B cell (primary cell): ENCODE results near the gene BRWD1. TPM values are rescaled to one million over a fixed set of nuclear protein-coding genes. Genes with fewer than 3 reads are reported as not detected.

Experiments
- ATAC-seq: fragments of 200-7000 bp; cut with Tn5 transposase; one replicate; pipeline ENCODE4 v1.10.0; 2021; ENCODE audit warnings: low read depth, mild to moderate bottlenecking, moderate number of reproducible peaks, moderate library complexity
- CTCF ChIA-PET: fragments of 350-600 bp; sonication (Branson Sonifier 250); formaldehyde crosslinking; loops from one replicate; lab custom pipeline; 2021; ENCODE audit warnings: antibody characterized with exemption, inconsistent platforms; lab: Charles Lee
- POLR2A ChIA-PET: fragments of 350-600 bp; sonication (Branson Sonifier 250); formaldehyde crosslinking; loops from one replicate; lab custom pipeline; 2021; ENCODE audit warnings: antibody characterized with exemption; lab: Charles Lee
- DNase-seq: peaks from one replicate; pipeline ENCODE4 v3.0.0; 2013
- H2AFZ ChIP-seq: 2 replicates; pipeline ENCODE4 v1.6.1; 2012; ENCODE audit warnings: mild to moderate bottlenecking, low read depth, low read length; ENCODE audit not compliant: insufficient read depth, poor library complexity, severe bottlenecking
- H3K27ac ChIP-seq, 2 donors: 1 replicate in 1 of 2; 2 replicates in 1 of 2; pipeline ENCODE4 v1.5.1; 2012 to 2013; ENCODE audit warnings: low read length in 2 of 2, mild to moderate bottlenecking in 2 of 2, moderate library complexity in 1 of 2
- H3K27me3 ChIP-seq, 4 experiments: fragments of 200-600 bp in 1 of 4; sonication (generic) in 1 of 4; replicated peaks in 1 of 4; 1 replicate in 2 of 4; 2 replicates in 2 of 4; pipeline versions ENCODE4 v1.6.1 to v1.7.0; 2013 to 2016; ENCODE audit warnings: low read length in 3 of 4, mild to moderate bottlenecking in 2 of 4, mixed read lengths in 1 of 4, moderate library complexity in 1 of 4; ENCODE audit not compliant: insufficient read depth in 4 of 4, control insufficient read depth in 3 of 4; ENCODE audit errors: control extremely low read depth in 1 of 4
- H3K36me3 ChIP-seq, 2 experiments: replicated peaks in 1 of 2; 1 replicate in 1 of 2; 2 replicates in 1 of 2; pipeline versions ENCODE4 v1.6.1 to v1.7.1; 2013; ENCODE audit warnings: low read length in 1 of 2; ENCODE audit not compliant: insufficient read depth in 2 of 2, control insufficient read depth in 1 of 2; ENCODE audit errors: control extremely low read depth in 1 of 2, extremely low read depth in 1 of 2
- H3K4me1 ChIP-seq, 2 donors: fragments of 200-600 bp in 1 of 2; sonication (generic) in 1 of 2; 1 replicate in 1 of 2; 2 replicates in 1 of 2; pipeline versions ENCODE4 v1.5.1 to v1.6.1; 2013 to 2017; ENCODE audit warnings: low read length in 2 of 2; ENCODE audit not compliant: control insufficient read depth in 2 of 2, insufficient read depth in 2 of 2
- H3K4me2 ChIP-seq: replicated peaks from 2 replicates; pipeline ENCODE3; 2012; ENCODE audit warnings: mild to moderate bottlenecking, low read depth, low read length; ENCODE audit not compliant: poor library complexity, severe bottlenecking
- H3K4me3 ChIP-seq, 5 experiments: fragments of 200-600 bp in 1 of 5; sonication (generic) in 1 of 5; 1 replicate in 3 of 5; 2 replicates in 2 of 5; pipeline versions ENCODE4 v1.5.1 to v1.7.0; 2011 to 2016; ENCODE audit warnings: low read length in 4 of 5, mild to moderate bottlenecking in 4 of 5, low read depth in 2 of 5, control low read depth in 1 of 5, moderate library complexity in 1 of 5; ENCODE audit not compliant: insufficient read depth in 1 of 5; ENCODE audit errors: control extremely low read depth in 1 of 5, extremely low read depth in 1 of 5
- H3K79me2 ChIP-seq: fragments of 200-600 bp; sonication (generic); one replicate; pipeline ENCODE4 v1.6.0; 2016; ENCODE audit warnings: low read length; ENCODE audit not compliant: control insufficient read depth, insufficient read depth
- H3K9ac ChIP-seq: fragments of 200-600 bp; sonication (generic); 2 replicates; pipeline ENCODE4 v1.6.1; 2017; ENCODE audit warnings: mild to moderate bottlenecking, low read length, moderate library complexity
- H3K9me3 ChIP-seq, 3 donors: one replicate each; pipeline versions ENCODE4 v1.6.1 to v1.7.1; 2013; ENCODE audit warnings: low read length in 2 of 3; ENCODE audit not compliant: control insufficient read depth in 2 of 3, insufficient read depth in 1 of 3; ENCODE audit errors: control extremely low read depth in 1 of 3
- H4K20me1 ChIP-seq: 2 replicates; pipeline ENCODE4 v1.6.0; 2012; ENCODE audit warnings: mild to moderate bottlenecking, low read length; ENCODE audit not compliant: insufficient read depth, control insufficient read depth, poor library complexity, severe bottlenecking
- H3K27ac Mint-ChIP-seq: one replicate; pipeline ENCODE4 v1.8.0; 2021; ENCODE audit warnings: mixed read lengths
- H3K27me3 Mint-ChIP-seq: one replicate; pipeline ENCODE4 v1.8.0; 2021; ENCODE audit warnings: mixed read lengths
- H3K4me1 Mint-ChIP-seq: one replicate; pipeline ENCODE4 v1.8.0; 2021; ENCODE audit warnings: mixed read lengths
- H3K4me3 Mint-ChIP-seq: one replicate; pipeline ENCODE4 v1.8.0; 2021; ENCODE audit warnings: mixed read lengths
- H3K9me3 Mint-ChIP-seq: one replicate; pipeline ENCODE4 v1.8.0; 2022; ENCODE audit warnings: mixed read lengths; ENCODE audit not compliant: insufficient read depth
- EZH2 ChIP-seq: IDR thresholded peaks from 2 replicates; pipeline ENCODE4 v1.6.1; 2012; ENCODE audit warnings: borderline replicate concordance, low read depth, mild to moderate bottlenecking, moderate library complexity, low read length; ENCODE audit not compliant: insufficient read depth, poor library complexity, severe bottlenecking
- WGBS: methylation state at CpG from one replicate; pipeline ENCODE4 v1.1.5; 2013; ENCODE audit warnings: missing lambda C conversion rate; ENCODE audit not compliant: insufficient coverage; 5-methylcytosine and 5-hydroxymethylcytosine counted together
- intact Hi-C: fragments of 100-400 bp; cut with micrococcal nuclease; formaldehyde crosslinking; loops from one replicate; pipeline ENCODE4 v1.10.0; 2022
- polyA plus RNA-seq: library from polyadenylated mRNA; depleted of rRNA; stranded (reverse); fragments of >200 nt; gene quantifications from 2 replicates; pipeline ENCODE4 v1.2.3, GENCODE V29; 2012
- total RNA-seq, 2 donors: library from RNA; stranded (reverse); fragments of 120-200 nt in 1 of 2; gene quantifications; 1 replicate in 1 of 2; 2 replicates in 1 of 2; pipeline versions ENCODE4 v1.2.3 to v1.2.4, GENCODE V29; 2013 to 2022
- TF ChIP-seq, protein P1 (sequence below): fragments of 200-600 bp; IDR thresholded peaks from one replicate; pipeline ENCODE4 v1.8.0; 2022; ENCODE audit warnings: antibody characterized with exemption, mild to moderate bottlenecking

Gene BRWD1
- total and polyA plus RNA-seq, 2 donors (not counting 1 experiment from before 2014, with no cell fraction given): 9.4 to 93.9 TPM

DNA sequence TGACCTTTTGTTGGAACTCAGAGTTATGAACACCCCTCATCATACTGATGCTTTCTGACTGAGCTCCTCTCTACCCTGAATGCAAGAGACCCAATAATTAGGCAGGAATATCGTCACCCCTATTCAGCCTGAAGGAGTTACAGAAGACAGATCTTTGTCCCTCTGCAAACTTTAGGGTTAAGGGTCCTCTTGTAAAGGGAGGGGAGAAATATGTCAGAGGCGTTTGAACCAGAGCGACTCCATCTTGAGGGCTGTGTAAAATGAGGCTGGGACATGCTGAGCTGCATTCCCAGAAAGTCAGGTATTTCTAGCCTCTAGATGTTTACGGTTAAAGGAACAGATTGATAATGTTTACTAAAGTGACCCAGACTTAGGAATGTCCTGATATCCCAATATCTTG lies 46.0 kb upstream of the BRWD1 start:
- Histone ChIP-seq H4K20me1 (no peaks in the 10 kb centered on the region), H3K27ac (no peak overlapping the region), H3K36me3 (no peaks in the 10 kb centered on the region), H2AFZ (no peak overlapping the region), H3K4me2 (no peak overlapping the region), H3K27me3 (peaks cover 0 to 5% (median 0%) of the 10 kb centered on the region in 4 experiments), H3K9me3 (no peaks in the 10 kb centered on the region), H3K9ac (no peak overlapping the region), H3K4me3 (no peak overlapping the region), H3K79me2 (no peaks in the 10 kb centered on the region), H3K4me1 (no peaks in the 10 kb centered on the region)
- intact Hi-C loops: no loop called here
- 87% methylated on average over 2 of the region's 4 CpGs for WGBS
- no peaks in the 10 kb centered on the region for H3K9me3 Mint-ChIP-seq
- H3K27ac Mint-ChIP-seq: no peak overlapping the region
- TF ChIP-seq, protein P1, sequence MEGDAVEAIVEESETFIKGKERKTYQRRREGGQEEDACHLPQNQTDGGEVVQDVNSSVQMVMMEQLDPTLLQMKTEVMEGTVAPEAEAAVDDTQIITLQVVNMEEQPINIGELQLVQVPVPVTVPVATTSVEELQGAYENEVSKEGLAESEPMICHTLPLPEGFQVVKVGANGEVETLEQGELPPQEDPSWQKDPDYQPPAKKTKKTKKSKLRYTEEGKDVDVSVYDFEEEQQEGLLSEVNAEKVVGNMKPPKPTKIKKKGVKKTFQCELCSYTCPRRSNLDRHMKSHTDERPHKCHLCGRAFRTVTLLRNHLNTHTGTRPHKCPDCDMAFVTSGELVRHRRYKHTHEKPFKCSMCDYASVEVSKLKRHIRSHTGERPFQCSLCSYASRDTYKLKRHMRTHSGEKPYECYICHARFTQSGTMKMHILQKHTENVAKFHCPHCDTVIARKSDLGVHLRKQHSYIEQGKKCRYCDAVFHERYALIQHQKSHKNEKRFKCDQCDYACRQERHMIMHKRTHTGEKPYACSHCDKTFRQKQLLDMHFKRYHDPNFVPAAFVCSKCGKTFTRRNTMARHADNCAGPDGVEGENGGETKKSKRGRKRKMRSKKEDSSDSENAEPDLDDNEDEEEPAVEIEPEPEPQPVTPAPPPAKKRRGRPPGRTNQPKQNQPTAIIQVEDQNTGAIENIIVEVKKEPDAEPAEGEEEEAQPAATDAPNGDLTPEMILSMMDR: no peak
- TF ChIP-seq EZH2: no peak
- DNase-seq: no peak
- POLR2A ChIA-PET: no interaction called here
- CTCF ChIA-PET: interaction anchor here (0.6 to 0.8 kb wide), 2 partner anchors 16 to 28 kb away, joined by 3 to 5 read pairs; no protein-coding TSS in a partner anchor
- H3K4me3 Mint-ChIP-seq: no peak overlapping the region
- peaks cover 22% of the 10 kb centered on the region for H3K27me3 Mint-ChIP-seq
- H3K4me1 Mint-ChIP-seq: no peaks in the 10 kb centered on the region
- no peak for ATAC-seq

DNA sequence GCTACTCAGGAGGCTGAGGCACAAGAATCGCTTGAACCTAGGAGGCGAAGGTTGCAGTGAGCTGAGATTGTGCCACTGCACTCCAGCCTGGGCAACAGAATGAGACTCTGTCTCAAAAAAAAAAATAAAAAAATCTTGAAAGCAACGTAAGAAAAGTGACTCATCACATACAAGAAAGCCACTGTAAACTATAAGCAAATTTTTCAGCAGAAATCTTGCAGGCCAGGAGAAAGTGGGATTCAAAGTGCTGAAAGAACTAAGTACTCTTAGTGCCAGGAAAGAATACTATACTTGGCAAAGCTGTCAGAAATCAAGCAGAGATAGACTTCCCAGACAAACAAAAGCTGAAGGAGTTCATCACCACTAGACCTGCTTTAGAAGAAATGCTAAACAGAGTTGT lies 39.9 kb upstream of the BRWD1 start:
- CTCF ChIA-PET: no interaction called here
- WGBS: 100% methylated on average over 1 of the region's 3 CpGs

More for the DNA sequence above, 39.9 kb upstream of the BRWD1 start:
- H2AFZ ChIP-seq: no peak overlapping the region
- ATAC-seq (no peak), DNase-seq (no peak)
- no peak overlapping the region for H3K27ac ChIP-seq
- no peak overlapping the region for H3K4me3 ChIP-seq
- no peaks in the 10 kb centered on the region for H3K9me3 Mint-ChIP-seq
- H3K27me3 Mint-ChIP-seq: peaks cover 15% of the 10 kb centered on the region
- H3K4me3 Mint-ChIP-seq: no peak overlapping the region
- peaks cover 2% of the 10 kb centered on the region for H4K20me1 ChIP-seq
- POLR2A ChIA-PET: interaction anchor here (0.6 kb wide), 2 partner anchors 53 to 90 kb away, joined by 3 to 8 read pairs; no protein-coding TSS in a partner anchor
- H3K4me2 ChIP-seq: no peak overlapping the region
- peaks cover 2% of the 10 kb centered on the region for H3K79me2 ChIP-seq
- H3K9me3 ChIP-seq: no peaks in the 10 kb centered on the region
- H3K36me3 ChIP-seq: no peaks in the 10 kb centered on the region
- H3K4me1 ChIP-seq: peaks cover 4 to 9% of the 10 kb centered on the region in 2 donors
- intact Hi-C loops: no loop called here
- no peaks in the 10 kb centered on the region for H3K27me3 ChIP-seq
- no peak overlapping the region for H3K9ac ChIP-seq
- no peak overlapping the region for H3K27ac Mint-ChIP-seq
- TF ChIP-seq, protein P1: no peak
- TF ChIP-seq EZH2: no peak
- peaks cover 5% of the 10 kb centered on the region for H3K4me1 Mint-ChIP-seq
